ENCODE results near the gene CPEB3.

CPEB3 gene

DNA sequence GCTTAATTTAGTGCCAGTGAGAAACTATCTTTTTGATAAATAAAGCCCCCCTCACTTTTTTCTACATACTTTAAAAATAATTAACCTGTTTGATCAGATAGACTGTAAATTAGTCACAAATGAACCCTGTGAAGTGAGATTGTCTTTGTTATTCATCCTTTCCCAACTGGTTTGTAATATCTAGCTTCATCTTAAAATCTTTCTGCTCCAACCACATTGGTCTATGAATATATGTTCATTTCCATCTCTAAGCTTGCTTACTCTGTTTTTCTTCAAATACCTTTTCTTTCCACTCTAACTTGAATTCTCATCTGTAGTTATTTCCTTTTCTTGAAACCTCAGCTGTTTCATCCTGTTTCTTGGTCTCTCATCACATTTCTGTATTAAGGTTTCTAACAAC lies 12.2 kb upstream of the CPEB3 start:
- no peaks in the 10 kb centered on the region for H3K9me3 ChIP-seq (replicated peaks; ENCODE audit: low read length)
- no peaks in the 10 kb centered on the region for H3K4me1 ChIP-seq (ENCODE audit: control insufficient read depth, insufficient read depth, low read length)
- no peak overlapping the region for H3K9ac ChIP-seq (ENCODE audit: low read depth, low read length)
- no peaks in the 10 kb centered on the region for H3K27me3 ChIP-seq (ENCODE audit: control insufficient read depth, insufficient read depth, low read length)
- peaks cover 6% of the 10 kb centered on the region for H3K36me3 ChIP-seq (ENCODE audit: insufficient read depth, low read length)
- no peak overlapping the region for H3K4me2 ChIP-seq (ENCODE audit: low read length)
- H3K4me3 ChIP-seq (ENCODE audit: low read length) = no peak overlapping the region

DNA sequence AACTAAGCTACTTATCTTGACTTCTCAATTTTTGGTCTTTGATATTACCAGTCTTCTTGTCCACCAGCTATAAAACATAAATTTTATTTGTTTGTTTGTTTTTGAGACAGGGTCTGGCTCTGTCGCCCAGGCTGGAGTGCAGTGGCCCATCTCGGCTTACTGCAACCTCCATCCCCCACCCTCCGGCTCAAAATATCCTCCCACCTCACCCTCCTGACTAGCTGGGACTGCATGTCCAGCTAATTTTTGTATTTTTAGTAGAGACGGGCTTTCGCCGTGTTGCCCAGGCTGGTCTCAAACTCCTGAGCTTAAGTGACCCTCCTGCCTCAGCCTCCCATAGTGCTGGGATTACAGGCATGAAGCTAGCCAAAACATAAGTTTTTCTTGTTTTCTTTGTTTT lies 7.6 kb upstream of the CPEB3 start:
- Histone ChIP-seq H3K4me2 (ENCODE audit: low read length) (no peak overlapping the region), H3K4me3 (ENCODE audit: low read length) (no peak overlapping the region), H3K27me3 (ENCODE audit: control insufficient read depth, insufficient read depth, low read length) (no peaks in the 10 kb centered on the region), H3K9me3 (replicated peaks; ENCODE audit: low read length) (no peaks in the 10 kb centered on the region), H3K4me1 (ENCODE audit: control insufficient read depth, insufficient read depth, low read length) (no peaks in the 10 kb centered on the region), H3K9ac (ENCODE audit: low read depth, low read length) (no peak overlapping the region), H3K36me3 (ENCODE audit: insufficient read depth, low read length) (peaks cover 19% of the 10 kb centered on the region)

DNA sequence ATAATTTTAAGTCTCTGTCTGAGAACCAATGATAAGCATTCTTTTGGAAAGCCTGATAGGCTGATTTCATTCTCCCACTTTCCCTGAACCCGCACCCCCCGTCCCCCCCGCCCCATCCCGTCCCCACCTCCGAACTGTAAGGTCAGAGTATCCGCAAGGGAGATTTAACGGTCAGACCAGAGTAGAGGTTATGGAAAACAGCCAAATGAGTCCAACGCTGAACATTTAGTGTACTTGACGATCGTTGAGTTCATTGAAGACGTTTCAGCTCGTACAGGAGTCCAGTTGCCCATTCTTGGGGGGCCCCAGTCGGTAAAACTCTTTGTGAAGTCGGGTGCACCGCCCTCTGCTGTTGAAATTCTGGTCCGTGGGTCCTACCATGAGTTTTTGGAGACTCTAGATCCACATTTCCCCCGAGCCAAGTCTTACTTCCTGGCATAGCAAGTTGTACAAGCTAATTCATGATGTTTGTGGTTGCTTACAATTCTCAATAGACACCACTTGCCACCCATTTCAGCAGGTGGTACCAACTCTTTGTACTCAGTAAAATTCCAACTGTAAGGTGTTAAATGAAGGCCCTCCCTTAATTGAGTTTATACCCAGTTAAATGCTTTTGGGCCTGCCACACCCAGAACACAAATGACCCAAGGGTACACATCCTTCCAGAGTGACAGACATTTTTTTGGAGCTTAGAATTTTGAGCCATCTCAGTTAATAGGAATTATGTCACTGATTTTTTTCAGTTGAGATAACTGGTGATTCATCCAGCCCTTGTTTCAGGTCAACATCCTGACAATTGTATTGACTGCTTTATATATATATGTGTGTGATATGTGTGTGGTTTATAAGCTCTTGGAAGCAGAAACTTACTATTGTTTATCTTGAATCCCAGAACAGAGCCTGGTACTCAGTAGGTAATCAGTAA lies 1.3 kb upstream of the CPEB3 start:
- peak overlapping the region; percentile 89 for H3K4me3 ChIP-seq (ENCODE audit: low read length)
- peak overlapping the region; percentile 87 for H3K4me2 ChIP-seq (ENCODE audit: low read length)
- H3K9ac ChIP-seq (ENCODE audit: low read depth, low read length) = peak overlapping the region; percentile 99

DNA sequence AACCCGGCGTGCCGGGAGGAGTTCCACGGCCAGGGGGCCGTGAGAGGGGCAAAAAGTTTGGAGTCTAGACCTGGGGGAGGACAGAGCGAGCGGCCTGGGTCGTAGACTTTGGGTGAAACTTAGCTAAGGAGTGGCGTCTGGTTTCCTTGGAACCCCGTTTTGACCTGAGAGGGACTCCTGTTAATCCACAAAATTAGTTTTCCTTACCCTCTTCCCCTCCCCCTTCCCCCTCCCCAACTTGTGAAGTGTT lies 663 bp upstream of the CPEB3 start:
- Histone ChIP-seq H3K4me2 (ENCODE audit: low read length) (peak overlapping the region; percentile 87), H3K27me3 (ENCODE audit: control insufficient read depth, insufficient read depth, low read length) (no peaks in the 10 kb centered on the region), H3K4me3 (ENCODE audit: low read length) (peak overlapping the region; percentile 89), H3K9ac (ENCODE audit: low read depth, low read length) (peak overlapping the region; percentile 99), H3K36me3 (ENCODE audit: insufficient read depth, low read length) (peaks cover 14% of the 10 kb centered on the region), H3K9me3 (replicated peaks; ENCODE audit: low read length) (no peaks in the 10 kb centered on the region), H3K4me1 (ENCODE audit: control insufficient read depth, insufficient read depth, low read length) (peaks cover 6% of the 10 kb centered on the region)

More for the DNA sequence above, 1.3 kb upstream of the CPEB3 start:
- H3K4me1 ChIP-seq (ENCODE audit: control insufficient read depth, insufficient read depth, low read length) = peaks cover 6% of the 10 kb centered on the region
- H3K36me3 ChIP-seq (ENCODE audit: insufficient read depth, low read length) = peaks cover 15% of the 10 kb centered on the region
- H3K9me3 ChIP-seq (replicated peaks; ENCODE audit: low read length) = no peaks in the 10 kb centered on the region
- H3K27me3 ChIP-seq (ENCODE audit: control insufficient read depth, insufficient read depth, low read length) = no peaks in the 10 kb centered on the region

DNA sequence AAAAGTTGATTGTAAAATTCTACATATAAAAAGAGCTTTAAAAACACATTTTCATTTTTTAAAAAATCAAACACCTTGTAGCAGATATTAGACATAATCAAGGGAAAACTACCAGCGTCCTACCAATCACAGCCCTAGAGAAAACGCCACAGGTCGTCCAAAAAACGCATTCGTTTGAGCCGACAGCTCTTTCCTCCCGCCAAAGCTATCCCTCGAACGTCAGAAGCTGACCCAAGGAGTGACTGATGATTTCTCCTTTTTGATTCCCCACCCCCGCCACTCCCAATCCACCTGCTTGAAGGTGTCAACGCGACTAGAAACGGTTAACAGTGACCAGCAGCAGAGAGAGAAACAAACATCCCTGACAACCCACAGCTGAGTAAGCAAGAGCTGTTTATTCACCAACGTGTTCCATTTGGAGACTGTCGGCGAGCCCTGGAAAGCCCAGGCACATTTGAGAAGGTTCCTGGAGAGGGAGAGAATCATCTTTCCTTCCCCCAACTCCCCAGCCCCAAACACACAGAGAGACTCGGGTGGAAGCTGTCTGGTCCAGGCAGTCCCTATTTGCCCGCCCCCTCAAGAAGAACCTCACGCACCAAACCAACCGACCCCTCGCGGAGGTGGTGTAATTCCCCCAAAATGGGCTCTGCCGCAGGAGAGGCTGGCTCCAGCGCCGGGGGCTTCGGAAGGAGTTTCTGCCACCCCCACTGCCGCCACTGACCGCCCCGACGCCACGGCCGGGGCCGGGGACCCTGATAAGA lies 622 bp downstream of the CPEB3 start:
- H3K36me3 ChIP-seq (ENCODE audit: insufficient read depth, low read length) = peaks cover 7% of the 10 kb centered on the region

DNA sequence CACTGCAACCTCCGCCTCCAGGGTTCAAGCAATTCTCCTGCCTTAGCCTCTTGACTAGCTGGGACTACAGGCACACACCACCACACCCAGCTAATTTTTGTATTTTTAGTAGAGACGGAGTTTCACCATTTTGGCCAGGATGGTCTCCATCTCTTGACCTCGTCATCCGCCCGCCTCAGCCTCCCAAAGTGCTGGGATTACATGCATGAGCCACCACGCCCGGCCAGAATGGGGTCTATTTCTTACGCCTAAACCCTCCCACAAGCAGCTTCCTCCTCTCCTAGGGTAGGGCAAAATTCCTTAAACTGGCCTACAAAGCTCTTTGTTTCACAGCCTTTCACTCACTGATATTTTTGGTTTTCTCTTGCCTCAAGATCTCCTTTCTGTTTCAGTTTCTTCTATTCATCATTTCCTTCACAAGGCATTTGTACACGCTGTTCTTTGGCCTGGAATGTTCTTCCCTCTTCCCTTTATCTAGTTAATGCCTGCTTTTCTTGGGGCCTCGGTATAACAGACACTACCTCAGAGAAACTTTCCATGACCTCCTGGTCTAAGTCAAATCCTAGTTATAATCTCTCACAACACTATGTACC lies 6.7 kb downstream of the CPEB3 start:
- no peaks in the 10 kb centered on the region for H3K27me3 ChIP-seq (ENCODE audit: control insufficient read depth, insufficient read depth, low read length)
- no peak overlapping the region for H3K4me2 ChIP-seq (ENCODE audit: low read length)
- H3K9ac ChIP-seq (ENCODE audit: low read depth, low read length) = no peak overlapping the region
- no peak overlapping the region for H3K4me3 ChIP-seq (ENCODE audit: low read length)
- H3K4me1 ChIP-seq (ENCODE audit: control insufficient read depth, insufficient read depth, low read length) = no peaks in the 10 kb centered on the region
- H3K9me3 ChIP-seq (replicated peaks; ENCODE audit: low read length) = no peaks in the 10 kb centered on the region
- no peaks in the 10 kb centered on the region for H3K36me3 ChIP-seq (ENCODE audit: insufficient read depth, low read length)

More for the DNA sequence above, 622 bp downstream of the CPEB3 start:
- peaks cover 6% of the 10 kb centered on the region for H3K4me1 ChIP-seq (ENCODE audit: control insufficient read depth, insufficient read depth, low read length)
- H3K4me3 ChIP-seq (ENCODE audit: low read length) = peak overlapping the region; percentile 89
- H3K9me3 ChIP-seq (replicated peaks; ENCODE audit: low read length) = no peaks in the 10 kb centered on the region
- H3K9ac ChIP-seq (ENCODE audit: low read depth, low read length) = peak overlapping the region; percentile 99
- peak overlapping the region; percentile 91 for H3K4me2 ChIP-seq (ENCODE audit: low read length)
- no peaks in the 10 kb centered on the region for H3K27me3 ChIP-seq (ENCODE audit: control insufficient read depth, insufficient read depth, low read length)

DNA sequence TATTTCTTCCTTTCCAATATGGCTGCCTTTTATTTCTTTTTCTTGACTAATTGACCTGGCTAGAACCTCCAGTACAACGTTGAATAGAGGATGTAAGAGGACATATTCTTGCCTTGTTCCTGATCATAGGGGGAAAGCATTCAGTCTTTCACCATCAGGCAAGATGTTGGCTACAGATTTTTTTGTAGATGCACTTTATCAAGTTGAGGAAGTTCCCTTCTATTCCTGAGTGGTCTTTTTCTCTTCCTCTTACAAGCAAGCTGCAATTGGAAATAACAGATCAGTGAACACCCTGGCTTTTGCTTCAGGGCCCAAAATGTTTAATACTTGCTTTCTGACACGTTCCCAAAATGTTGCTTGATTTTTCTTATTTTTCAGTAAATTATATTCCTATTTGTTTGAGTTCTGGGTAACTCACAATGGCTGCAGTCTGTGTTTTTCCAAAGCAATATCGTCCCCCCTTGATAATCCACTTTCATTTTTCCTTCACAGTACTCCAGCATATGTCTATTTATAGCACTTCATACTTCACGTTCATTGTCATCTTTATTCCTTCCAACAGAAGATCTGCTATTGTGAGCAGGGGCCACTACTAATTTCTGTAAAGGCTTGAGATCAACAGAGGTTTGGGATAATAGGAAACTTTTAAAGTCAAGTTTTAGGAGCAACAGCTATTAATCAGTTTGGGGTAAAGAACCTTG lies 11.7 kb downstream of the CPEB3 start:
- no peak overlapping the region for H3K4me3 ChIP-seq (ENCODE audit: low read length)
- H3K27me3 ChIP-seq (ENCODE audit: control insufficient read depth, insufficient read depth, low read length) = no peaks in the 10 kb centered on the region
- H3K9ac ChIP-seq (ENCODE audit: low read depth, low read length) = no peak overlapping the region

DNA sequence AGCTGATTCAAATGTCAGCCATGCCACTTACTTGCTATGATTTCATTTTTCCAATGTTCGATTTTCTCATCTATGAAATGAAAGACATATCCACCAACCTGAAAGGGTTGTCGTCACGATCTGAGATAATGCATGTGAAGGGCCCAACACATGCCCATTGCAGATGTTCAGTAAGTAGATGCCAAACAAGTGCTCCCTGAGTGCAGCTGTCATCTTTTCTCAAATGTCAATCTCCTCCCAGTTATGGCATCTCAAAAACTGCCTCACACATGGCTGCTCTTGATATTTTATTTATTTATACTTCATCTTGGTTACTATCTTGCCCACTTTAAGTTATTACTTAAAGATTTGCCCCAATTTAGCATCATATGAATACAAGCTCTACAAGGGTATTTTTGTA lies 16.8 kb downstream of the CPEB3 start:
- Histone ChIP-seq H3K4me2 (ENCODE audit: low read length) (no peak overlapping the region), H3K4me1 (ENCODE audit: control insufficient read depth, insufficient read depth, low read length) (no peaks in the 10 kb centered on the region), H3K4me3 (ENCODE audit: low read length) (no peak overlapping the region), H3K36me3 (ENCODE audit: insufficient read depth, low read length) (no peaks in the 10 kb centered on the region), H3K27me3 (ENCODE audit: control insufficient read depth, insufficient read depth, low read length) (no peaks in the 10 kb centered on the region), H3K9me3 (replicated peaks; ENCODE audit: low read length) (no peaks in the 10 kb centered on the region), H3K9ac (ENCODE audit: low read depth, low read length) (no peak overlapping the region)

More for the DNA sequence above, 11.7 kb downstream of the CPEB3 start:
- Histone ChIP-seq H3K4me1 (ENCODE audit: control insufficient read depth, insufficient read depth, low read length) (no peaks in the 10 kb centered on the region), H3K4me2 (ENCODE audit: low read length) (peak overlapping the region; percentile 36), H3K36me3 (ENCODE audit: insufficient read depth, low read length) (no peaks in the 10 kb centered on the region), H3K9me3 (replicated peaks; ENCODE audit: low read length) (no peaks in the 10 kb centered on the region)

DNA sequence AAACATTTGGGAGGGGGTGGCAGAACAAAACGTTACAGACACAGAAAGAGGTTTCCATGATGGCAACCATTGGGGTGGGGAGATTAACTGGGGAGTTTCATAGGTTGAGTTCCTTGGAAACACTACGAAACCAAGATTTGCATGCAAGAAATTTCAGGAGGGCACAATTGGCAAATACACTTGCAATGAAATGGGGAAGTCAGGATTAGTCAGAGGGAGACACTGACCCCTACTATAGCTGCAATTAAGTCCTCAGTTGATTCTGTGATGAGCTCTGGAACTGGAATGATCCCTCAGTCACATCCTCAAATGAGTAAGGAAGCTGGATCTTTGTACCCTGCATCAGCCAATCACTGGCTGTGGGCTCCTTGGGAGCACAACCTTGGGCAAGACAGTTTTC lies 22.1 kb downstream of the CPEB3 start:
- H3K9me3 ChIP-seq (replicated peaks; ENCODE audit: low read length) = no peaks in the 10 kb centered on the region
- no peak overlapping the region for H3K4me3 ChIP-seq (ENCODE audit: low read length)
- no peaks in the 10 kb centered on the region for H3K36me3 ChIP-seq (ENCODE audit: insufficient read depth, low read length)
- no peak overlapping the region for H3K4me2 ChIP-seq (ENCODE audit: low read length)
- H3K27me3 ChIP-seq (ENCODE audit: control insufficient read depth, insufficient read depth, low read length) = no peaks in the 10 kb centered on the region
- no peak overlapping the region for H3K9ac ChIP-seq (ENCODE audit: low read depth, low read length)
- H3K4me1 ChIP-seq (ENCODE audit: control insufficient read depth, insufficient read depth, low read length) = no peaks in the 10 kb centered on the region

DNA sequence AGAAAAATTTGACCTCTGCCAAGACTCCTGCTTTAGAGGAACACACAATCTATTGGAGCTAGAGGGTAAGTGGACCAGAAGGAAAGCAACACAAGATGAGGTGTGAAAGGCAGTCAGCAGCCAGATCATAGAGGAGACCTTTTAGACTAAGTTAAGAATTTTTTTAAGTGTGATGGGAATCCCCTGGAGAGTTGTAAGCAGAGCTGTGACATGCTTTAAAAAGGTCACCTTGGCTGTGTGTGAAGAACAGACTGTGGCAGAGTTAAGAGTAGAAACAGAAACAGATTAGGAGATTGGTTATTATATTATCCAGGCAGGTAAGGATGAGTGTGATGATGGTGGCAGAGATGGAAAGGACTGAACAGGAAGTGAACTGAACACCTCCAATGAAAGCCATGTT lies 23.5 kb downstream of the CPEB3 start:
- Histone ChIP-seq H3K4me1 (ENCODE audit: control insufficient read depth, insufficient read depth, low read length) (no peaks in the 10 kb centered on the region), H3K4me3 (ENCODE audit: low read length) (no peak overlapping the region), H3K36me3 (ENCODE audit: insufficient read depth, low read length) (no peaks in the 10 kb centered on the region), H3K4me2 (ENCODE audit: low read length) (no peak overlapping the region), H3K9me3 (replicated peaks; ENCODE audit: low read length) (no peaks in the 10 kb centered on the region), H3K9ac (ENCODE audit: low read depth, low read length) (no peak overlapping the region), H3K27me3 (ENCODE audit: control insufficient read depth, insufficient read depth, low read length) (no peaks in the 10 kb centered on the region)

DNA sequence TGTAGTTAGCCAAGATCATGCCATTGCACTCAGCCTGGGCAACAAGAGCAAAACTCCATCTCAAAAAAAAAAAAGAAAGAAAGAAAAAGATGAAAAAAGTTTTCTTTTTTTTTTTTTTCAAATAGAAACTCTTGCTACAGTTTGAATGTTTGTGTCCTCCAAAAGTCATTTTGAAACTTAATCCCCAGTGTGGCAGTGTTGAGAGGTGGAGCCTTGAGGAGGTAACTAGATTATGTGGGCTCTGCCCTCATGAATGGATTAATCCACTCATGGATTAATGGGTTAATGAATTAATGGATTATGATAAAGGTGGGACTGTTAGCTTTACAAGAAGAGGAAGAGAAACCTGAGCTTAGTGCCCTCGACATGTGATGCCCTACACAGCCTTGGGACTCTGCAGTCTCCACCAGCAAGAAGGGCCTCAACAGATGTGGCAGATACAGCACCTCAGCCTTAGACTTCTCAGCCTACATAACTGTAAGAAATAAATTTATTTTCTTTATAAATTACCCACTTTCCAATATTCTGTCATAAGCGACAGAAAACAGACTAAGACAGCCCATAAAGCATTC lies 25.1 kb downstream of the CPEB3 start:
- Histone ChIP-seq H3K9ac (ENCODE audit: low read depth, low read length) (no peak overlapping the region), H3K4me1 (ENCODE audit: control insufficient read depth, insufficient read depth, low read length) (no peaks in the 10 kb centered on the region), H3K4me3 (ENCODE audit: low read length) (no peak overlapping the region), H3K4me2 (ENCODE audit: low read length) (no peak overlapping the region), H3K9me3 (replicated peaks; ENCODE audit: low read length) (no peaks in the 10 kb centered on the region), H3K36me3 (ENCODE audit: insufficient read depth, low read length) (no peaks in the 10 kb centered on the region), H3K27me3 (ENCODE audit: control insufficient read depth, insufficient read depth, low read length) (no peaks in the 10 kb centered on the region)

Measured in skeletal muscle satellite cell (primary cell).